ENCODE measurements around the gene MAP1B. TPM values are rescaled to one million over a fixed set of nuclear protein-coding genes. Genes with fewer than 3 reads are reported as not detected.
A peak's percentile ranks its signal among the peaks of the same experiment; 100 is the strongest.
"Not testable (repeated sequence)": the region's sequence is repeated elsewhere in the genome, so short reads cannot be mapped to it uniquely, and the experiment has no call there.

MAP1B gene
- total RNA-seq, 2 donors from 2014 or later: 87.9 to 93.3 TPM

DNA sequence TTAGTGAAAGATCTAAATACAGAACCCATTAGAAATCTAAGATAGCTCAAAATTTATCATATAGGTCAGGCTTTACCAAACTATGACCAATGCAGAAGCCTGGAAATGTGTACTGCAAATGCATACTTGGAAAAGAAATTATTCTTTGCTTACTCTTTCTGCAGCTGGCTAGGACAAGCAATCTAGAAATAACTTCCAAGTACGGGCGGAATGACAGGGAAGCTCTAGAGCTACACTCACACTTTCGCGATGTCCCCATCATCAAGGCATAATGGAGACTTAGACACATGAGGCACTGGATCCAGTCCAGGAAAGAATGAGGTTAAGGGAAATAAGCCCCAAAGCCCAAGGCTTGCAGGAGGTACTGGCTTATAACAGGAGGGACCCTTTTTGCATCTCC lies 22.4 kb upstream of the MAP1B start:
- H3K9me3 ChIP-seq (ENCODE audit: control insufficient read depth, low read length): no peaks in the 10 kb centered on the region
- no peak for DNase-seq
- no peak overlapping the region for H3K9ac ChIP-seq (ENCODE audit: extremely low read depth, low read length, poor library complexity, severe bottlenecking)
- Mint-ChIP-seq H3K9me3 (no peaks in the 10 kb centered on the region), H3K27me3 (ENCODE audit: insufficient read depth) (no peaks in the 10 kb centered on the region), H3K27ac (no peak overlapping the region), H3K4me3 (no peak overlapping the region), H3K36me3 (ENCODE audit: low read depth) (no peaks in the 10 kb centered on the region), H3K4me1 (peaks cover 8% of the 10 kb centered on the region)
- no peaks in the 10 kb centered on the region for H3K36me3 ChIP-seq (ENCODE audit: control insufficient read depth, insufficient read depth, low read length)
- no peaks in the 10 kb centered on the region for H3K4me1 ChIP-seq (ENCODE audit: control insufficient read depth, insufficient read depth, low read length)
- TF ChIP-seq, protein P1, sequence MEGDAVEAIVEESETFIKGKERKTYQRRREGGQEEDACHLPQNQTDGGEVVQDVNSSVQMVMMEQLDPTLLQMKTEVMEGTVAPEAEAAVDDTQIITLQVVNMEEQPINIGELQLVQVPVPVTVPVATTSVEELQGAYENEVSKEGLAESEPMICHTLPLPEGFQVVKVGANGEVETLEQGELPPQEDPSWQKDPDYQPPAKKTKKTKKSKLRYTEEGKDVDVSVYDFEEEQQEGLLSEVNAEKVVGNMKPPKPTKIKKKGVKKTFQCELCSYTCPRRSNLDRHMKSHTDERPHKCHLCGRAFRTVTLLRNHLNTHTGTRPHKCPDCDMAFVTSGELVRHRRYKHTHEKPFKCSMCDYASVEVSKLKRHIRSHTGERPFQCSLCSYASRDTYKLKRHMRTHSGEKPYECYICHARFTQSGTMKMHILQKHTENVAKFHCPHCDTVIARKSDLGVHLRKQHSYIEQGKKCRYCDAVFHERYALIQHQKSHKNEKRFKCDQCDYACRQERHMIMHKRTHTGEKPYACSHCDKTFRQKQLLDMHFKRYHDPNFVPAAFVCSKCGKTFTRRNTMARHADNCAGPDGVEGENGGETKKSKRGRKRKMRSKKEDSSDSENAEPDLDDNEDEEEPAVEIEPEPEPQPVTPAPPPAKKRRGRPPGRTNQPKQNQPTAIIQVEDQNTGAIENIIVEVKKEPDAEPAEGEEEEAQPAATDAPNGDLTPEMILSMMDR (conservative IDR thresholded peaks at IDR 0.05): no peak
- H3K4me3 ChIP-seq (ENCODE audit: low read length): no peak overlapping the region
- no peak overlapping the region for H3K27ac ChIP-seq (ENCODE audit: low read depth, low read length)
- H3K27me3 ChIP-seq (ENCODE audit: control insufficient read depth, insufficient read depth, low read length, poor library complexity, severe bottlenecking): no peaks in the 10 kb centered on the region
- WGBS, 2 experiments (ENCODE audit: insufficient coverage in 1 of 2, insufficient read length in 1 of 2): 97 to 100% methylated on average over 4 of the region's 4 CpGs

DNA sequence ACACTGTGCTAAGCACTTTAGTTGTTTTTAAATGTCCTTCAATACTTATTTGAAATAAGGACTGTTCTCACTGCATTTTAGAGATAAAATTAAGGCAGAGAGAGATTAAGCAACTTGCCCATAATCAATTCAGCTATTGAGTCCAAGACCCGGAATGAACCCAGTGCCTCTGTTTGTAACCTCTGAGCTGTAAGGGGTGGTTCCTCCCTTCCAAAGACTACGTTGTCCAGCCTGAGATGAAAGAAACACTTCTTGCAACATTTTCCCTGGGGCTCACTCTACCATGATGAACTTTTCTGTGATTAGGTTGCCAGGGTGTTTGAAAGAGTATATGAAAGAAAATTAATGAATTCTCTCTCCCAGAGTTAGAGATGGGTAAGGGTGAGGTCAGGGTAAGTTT lies 22.0 kb upstream of the MAP1B start:
- DNase-seq: no peak
- Mint-ChIP-seq H3K9me3 (no peaks in the 10 kb centered on the region), H3K4me1 (peaks cover 8% of the 10 kb centered on the region), H3K36me3 (ENCODE audit: low read depth) (no peaks in the 10 kb centered on the region), H3K27me3 (ENCODE audit: insufficient read depth) (no peaks in the 10 kb centered on the region), H3K4me3 (no peak overlapping the region), H3K27ac (no peak overlapping the region)
- Histone ChIP-seq H3K9me3 (ENCODE audit: control insufficient read depth, low read length) (no peaks in the 10 kb centered on the region), H3K27me3 (ENCODE audit: control insufficient read depth, insufficient read depth, low read length, poor library complexity, severe bottlenecking) (no peaks in the 10 kb centered on the region), H3K9ac (ENCODE audit: extremely low read depth, low read length, poor library complexity, severe bottlenecking) (no peak overlapping the region), H3K27ac (ENCODE audit: low read depth, low read length) (no peak overlapping the region), H3K4me3 (ENCODE audit: low read length) (no peak overlapping the region), H3K36me3 (ENCODE audit: control insufficient read depth, insufficient read depth, low read length) (no peaks in the 10 kb centered on the region), H3K4me1 (ENCODE audit: control insufficient read depth, insufficient read depth, low read length) (no peaks in the 10 kb centered on the region)
- WGBS, 2 experiments (ENCODE audit: insufficient coverage in 1 of 2, insufficient read length in 1 of 2): 92 to 100% methylated on average over 1 to 2 of the region's 2 CpGs
- TF ChIP-seq, protein P1 (conservative IDR thresholded peaks at IDR 0.05): no peak

DNA sequence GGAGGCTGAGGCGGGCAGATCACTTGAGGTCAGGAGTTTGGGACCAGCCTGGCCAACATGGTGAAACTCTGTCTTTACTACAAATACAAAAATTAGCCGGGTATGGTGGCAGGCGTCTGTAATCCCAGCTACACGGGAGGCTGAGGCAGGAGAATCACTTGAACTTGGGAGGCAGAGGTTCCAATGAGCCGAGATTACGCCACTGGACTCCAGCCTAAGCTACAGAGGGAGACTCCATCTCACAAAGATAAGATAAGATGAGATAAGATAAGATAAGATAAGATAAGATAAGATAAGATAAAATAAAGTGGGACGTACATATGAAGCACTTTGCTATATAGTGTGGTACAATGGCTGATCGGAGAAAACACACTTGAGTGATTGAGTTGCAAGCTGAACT lies 17.6 kb upstream of the MAP1B start:
- DNase-seq; H3K4me1 ChIP-seq (ENCODE audit: control insufficient read depth, insufficient read depth, low read length); H3K27me3 ChIP-seq (ENCODE audit: control insufficient read depth, insufficient read depth, low read length, poor library complexity, severe bottlenecking); H3K27ac Mint-ChIP-seq; H3K27ac ChIP-seq (ENCODE audit: low read depth, low read length); H3K9ac ChIP-seq (ENCODE audit: extremely low read depth, low read length, poor library complexity, severe bottlenecking); H3K36me3 ChIP-seq (ENCODE audit: control insufficient read depth, insufficient read depth, low read length); H3K4me1 Mint-ChIP-seq; H3K9me3 Mint-ChIP-seq; H3K27me3 Mint-ChIP-seq (ENCODE audit: insufficient read depth); H3K4me3 Mint-ChIP-seq; H3K36me3 Mint-ChIP-seq (ENCODE audit: low read depth); H3K9me3 ChIP-seq (ENCODE audit: control insufficient read depth, low read length); H3K4me3 ChIP-seq (ENCODE audit: low read length): not testable (repeated sequence)
- 73 to 90% methylated on average over 2 to 8 of the region's 8 CpGs for WGBS, 2 experiments (ENCODE audit: insufficient coverage in 1 of 2, insufficient read length in 1 of 2)

DNA sequence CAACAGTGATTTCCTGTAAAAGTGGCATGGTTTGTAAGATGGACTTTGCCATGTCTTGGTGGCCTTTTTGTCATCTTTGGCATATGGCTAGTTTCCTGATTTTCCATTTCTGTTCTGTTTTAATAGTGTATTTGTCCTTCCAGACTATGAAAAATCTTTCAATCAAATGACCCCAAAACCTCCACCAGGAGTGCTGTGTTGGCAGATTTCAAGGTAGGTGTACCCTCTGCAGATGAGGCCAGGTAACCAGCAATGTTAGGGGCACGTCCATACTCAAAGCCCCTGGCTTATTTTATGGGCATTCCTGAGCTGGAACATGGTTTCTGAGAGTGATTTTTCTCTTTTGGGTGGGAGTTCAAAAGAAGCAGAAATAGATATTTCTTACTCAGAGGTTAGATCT lies 15.2 kb upstream of the MAP1B start:
- Mint-ChIP-seq H3K4me1 (no peaks in the 10 kb centered on the region), H3K27ac (no peak overlapping the region), H3K4me3 (no peak overlapping the region), H3K36me3 (ENCODE audit: low read depth) (no peaks in the 10 kb centered on the region), H3K27me3 (ENCODE audit: insufficient read depth) (no peaks in the 10 kb centered on the region), H3K9me3 (no peaks in the 10 kb centered on the region)
- Histone ChIP-seq H3K4me1 (ENCODE audit: control insufficient read depth, insufficient read depth, low read length) (no peaks in the 10 kb centered on the region), H3K36me3 (ENCODE audit: control insufficient read depth, insufficient read depth, low read length) (no peaks in the 10 kb centered on the region), H3K9ac (ENCODE audit: extremely low read depth, low read length, poor library complexity, severe bottlenecking) (no peak overlapping the region), H3K4me3 (ENCODE audit: low read length) (no peak overlapping the region), H3K27me3 (ENCODE audit: control insufficient read depth, insufficient read depth, low read length, poor library complexity, severe bottlenecking) (no peaks in the 10 kb centered on the region), H3K27ac (ENCODE audit: low read depth, low read length) (no peak overlapping the region), H3K9me3 (ENCODE audit: control insufficient read depth, low read length) (no peaks in the 10 kb centered on the region)
- 67 to 97% methylated on average over 1 of the region's 1 CpG for WGBS, 2 experiments (ENCODE audit: insufficient coverage in 1 of 2, insufficient read length in 1 of 2)
- TF ChIP-seq, protein P1 (conservative IDR thresholded peaks at IDR 0.05): peak; percentile 29
- DNase-seq: no peak
